Astrocyte (in vitro differentiated cells and primary cell): ENCODE data around the gene DFFB. TPM values are rescaled to one million over a fixed set of nuclear protein-coding genes. Genes with fewer than 3 reads are reported as not detected.

ENCODE experiments used
- DNase-seq: peaks from one replicate; pipeline ENCODE4 v3.0.0-alpha.2; 2010; ENCODE audit warnings: low read depth
- FAIRE-seq: peaks from 2 replicates; lab custom pipeline; 2011; peaks lifted over from hg19 to GRCh38; lab: Jason Lieb, UNC
- H2AFZ ChIP-seq: 2 replicates; pipeline ENCODE4 v1.6.0; 2012; ENCODE audit warnings: low read depth, low read length, inconsistent platforms
- H3K27ac ChIP-seq: 2 replicates; pipeline ENCODE4 v1.5.1; 2011; ENCODE audit warnings: low read depth, low read length, inconsistent platforms
- H3K27me3 ChIP-seq: 2 replicates; pipeline ENCODE4 v1.6.0; 2011; ENCODE audit warnings: low read length, inconsistent platforms; ENCODE audit not compliant: insufficient read depth
- H3K36me3 ChIP-seq: 2 replicates; pipeline ENCODE4 v1.5.1; 2011; ENCODE audit warnings: low read length, inconsistent platforms; ENCODE audit not compliant: insufficient read depth
- H3K4me1 ChIP-seq: 2 replicates; pipeline ENCODE4 v1.5.1; 2011; ENCODE audit warnings: low read length, inconsistent platforms; ENCODE audit not compliant: insufficient read depth
- H3K4me2 ChIP-seq: 2 replicates; pipeline ENCODE4 v1.6.0; 2012; ENCODE audit warnings: low read length, inconsistent platforms
- H3K4me3 ChIP-seq: 2 replicates; pipeline ENCODE4 v1.5.1; 2011; ENCODE audit warnings: low read depth, mild to moderate bottlenecking, low read length, inconsistent platforms; ENCODE audit not compliant: insufficient read depth
- H3K79me2 ChIP-seq: 2 replicates; pipeline ENCODE4 v1.6.0; 2012; ENCODE audit warnings: mild to moderate bottlenecking, low read length, inconsistent platforms; ENCODE audit not compliant: insufficient read depth
- H3K9ac ChIP-seq: 2 replicates; pipeline ENCODE4 v1.6.0; 2012; ENCODE audit warnings: mild to moderate bottlenecking, low read length, inconsistent platforms
- H3K9me3 ChIP-seq: 2 replicates; pipeline ENCODE4 v1.5.1; 2012; ENCODE audit warnings: low read depth, mild to moderate bottlenecking, low read length, inconsistent platforms; ENCODE audit not compliant: insufficient read depth
- H4K20me1 ChIP-seq: 2 replicates; pipeline ENCODE4 v1.6.0; 2012; ENCODE audit warnings: low read length, inconsistent platforms; ENCODE audit not compliant: insufficient read depth
- H3K27ac Mint-ChIP-seq: one replicate; pipeline ENCODE4 v1.8.0; 2021; ENCODE audit warnings: mild to moderate bottlenecking, mixed read lengths; ENCODE audit not compliant: unreplicated experiment
- H3K27me3 Mint-ChIP-seq: one replicate; pipeline ENCODE4 v1.8.0; 2021; ENCODE audit warnings: low read depth, mixed read lengths; ENCODE audit not compliant: unreplicated experiment
- H3K36me3 Mint-ChIP-seq: one replicate; pipeline ENCODE4 v1.8.0; 2021; ENCODE audit warnings: low read depth, mixed read lengths; ENCODE audit not compliant: unreplicated experiment
- H3K4me1 Mint-ChIP-seq: one replicate; pipeline ENCODE4 v1.8.0; 2021; ENCODE audit warnings: low read depth, mixed read lengths; ENCODE audit not compliant: unreplicated experiment
- H3K4me3 Mint-ChIP-seq: one replicate; pipeline ENCODE4 v1.8.0; 2021; ENCODE audit warnings: mild to moderate bottlenecking, moderate library complexity, mixed read lengths; ENCODE audit not compliant: unreplicated experiment
- H3K9me3 Mint-ChIP-seq: one replicate; pipeline ENCODE4 v1.8.0; 2021; ENCODE audit warnings: mild to moderate bottlenecking, mixed read lengths; ENCODE audit not compliant: unreplicated experiment
- EZH2 ChIP-seq: IDR thresholded peaks from 2 replicates; pipeline ENCODE4 v1.6.1; 2012; ENCODE audit warnings: mild to moderate bottlenecking, low read length, inconsistent platforms; ENCODE audit not compliant: insufficient read depth
- total RNA-seq: library from RNA; stranded (reverse); gene quantifications from 2 replicates; pipeline ENCODE4 v1.2.1, GENCODE V29; 2021
- TF ChIP-seq, protein P1 (sequence below): IDR thresholded peaks from 2 replicates; pipeline ENCODE4 v1.5.1; 2011; ENCODE audit warnings: low read depth, mild to moderate bottlenecking, inconsistent platforms, low read length, moderate library complexity; ENCODE audit not compliant: insufficient read depth

DFFB gene
- total RNA-seq, 1 donor from 2014 or later = 7.4 TPM

DNA sequence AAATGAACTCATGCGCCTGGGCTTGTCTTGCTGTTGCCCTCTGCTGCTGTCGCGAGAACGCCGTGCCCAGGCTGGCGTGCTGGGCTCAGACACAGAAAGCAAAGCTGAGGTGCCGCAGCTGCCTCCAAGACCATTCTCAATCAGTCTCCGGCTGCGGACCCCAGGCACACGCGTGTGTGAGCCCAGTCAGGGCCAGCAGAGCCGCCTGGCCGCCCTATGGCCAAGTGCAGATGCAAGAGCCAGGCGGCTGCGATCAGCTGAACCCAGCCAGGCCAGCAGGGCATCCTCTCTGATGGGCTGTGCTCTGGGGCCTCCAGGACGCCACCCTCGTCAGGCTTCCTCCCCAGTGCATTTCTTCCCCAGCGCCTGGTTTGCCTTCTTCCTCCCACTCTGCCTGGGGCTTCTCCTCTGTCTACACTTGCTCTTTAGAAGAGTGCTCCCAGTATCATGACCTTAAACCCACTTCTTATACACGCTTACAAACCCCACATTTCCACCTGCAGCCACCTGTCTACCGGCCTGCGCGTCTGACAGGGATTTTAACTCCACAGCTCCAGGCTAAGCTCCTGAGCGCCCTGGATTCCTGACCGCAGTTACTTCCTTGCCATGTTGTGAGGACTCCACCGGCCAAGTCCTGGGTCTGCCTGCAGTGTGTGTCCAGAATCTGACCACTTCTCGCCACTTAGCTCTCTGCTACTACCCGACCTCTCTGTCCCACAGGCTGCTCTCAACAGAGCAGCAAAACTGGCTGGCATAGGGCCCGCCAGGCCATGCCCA lies 39.3 kb upstream of the DFFB start:
- Histone ChIP-seq H3K9me3 (no peaks in the 10 kb centered on the region), H3K36me3 (peaks cover 4% of the 10 kb centered on the region), H3K4me1 (no peaks in the 10 kb centered on the region), H3K4me2 (no peak overlapping the region), H2AFZ (no peak overlapping the region), H3K9ac (no peak overlapping the region), H3K27me3 (no peaks in the 10 kb centered on the region), H3K27ac (no peak overlapping the region), H3K79me2 (no peaks in the 10 kb centered on the region), H3K4me3 (no peak overlapping the region), H4K20me1 (no peaks in the 10 kb centered on the region)
- H3K9me3 Mint-ChIP-seq = no peaks in the 10 kb centered on the region
- peaks cover 30% of the 10 kb centered on the region for H3K36me3 Mint-ChIP-seq
- H3K4me3 Mint-ChIP-seq = no peak overlapping the region
- no peak for DNase-seq
- no peak overlapping the region for H3K27ac Mint-ChIP-seq
- TF ChIP-seq EZH2 = no peak
- TF ChIP-seq, protein P1, sequence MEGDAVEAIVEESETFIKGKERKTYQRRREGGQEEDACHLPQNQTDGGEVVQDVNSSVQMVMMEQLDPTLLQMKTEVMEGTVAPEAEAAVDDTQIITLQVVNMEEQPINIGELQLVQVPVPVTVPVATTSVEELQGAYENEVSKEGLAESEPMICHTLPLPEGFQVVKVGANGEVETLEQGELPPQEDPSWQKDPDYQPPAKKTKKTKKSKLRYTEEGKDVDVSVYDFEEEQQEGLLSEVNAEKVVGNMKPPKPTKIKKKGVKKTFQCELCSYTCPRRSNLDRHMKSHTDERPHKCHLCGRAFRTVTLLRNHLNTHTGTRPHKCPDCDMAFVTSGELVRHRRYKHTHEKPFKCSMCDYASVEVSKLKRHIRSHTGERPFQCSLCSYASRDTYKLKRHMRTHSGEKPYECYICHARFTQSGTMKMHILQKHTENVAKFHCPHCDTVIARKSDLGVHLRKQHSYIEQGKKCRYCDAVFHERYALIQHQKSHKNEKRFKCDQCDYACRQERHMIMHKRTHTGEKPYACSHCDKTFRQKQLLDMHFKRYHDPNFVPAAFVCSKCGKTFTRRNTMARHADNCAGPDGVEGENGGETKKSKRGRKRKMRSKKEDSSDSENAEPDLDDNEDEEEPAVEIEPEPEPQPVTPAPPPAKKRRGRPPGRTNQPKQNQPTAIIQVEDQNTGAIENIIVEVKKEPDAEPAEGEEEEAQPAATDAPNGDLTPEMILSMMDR = no peak
- no peaks in the 10 kb centered on the region for H3K27me3 Mint-ChIP-seq
- FAIRE-seq = no peak
- H3K4me1 Mint-ChIP-seq = no peaks in the 10 kb centered on the region

DNA sequence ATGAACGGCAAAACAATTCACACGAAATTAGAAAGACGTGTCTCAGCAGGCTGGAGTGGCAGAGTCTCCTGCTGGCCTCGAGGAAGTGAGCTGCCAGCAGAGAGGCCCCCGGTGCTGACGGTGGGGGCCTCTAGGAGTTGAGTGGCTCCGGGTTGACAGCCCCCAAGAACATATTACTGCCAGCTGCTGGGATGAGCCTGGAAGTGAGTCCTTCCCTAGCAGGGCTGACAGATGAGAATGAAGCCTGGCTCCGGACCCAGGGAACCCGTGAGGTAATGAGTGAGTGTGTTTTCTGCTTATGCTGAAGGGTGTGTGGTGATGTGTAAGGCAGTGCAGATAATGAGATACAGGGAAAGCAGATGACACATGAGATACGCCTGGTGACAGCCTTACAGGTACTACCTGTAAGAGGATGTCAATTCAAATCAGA lies 37.5 kb upstream of the DFFB start:
- Histone ChIP-seq H3K9ac (no peak overlapping the region), H3K79me2 (no peaks in the 10 kb centered on the region), H3K4me1 (no peaks in the 10 kb centered on the region), H2AFZ (no peak overlapping the region), H3K36me3 (peaks cover 4% of the 10 kb centered on the region), H3K27me3 (no peaks in the 10 kb centered on the region), H4K20me1 (no peaks in the 10 kb centered on the region), H3K4me2 (no peak overlapping the region), H3K4me3 (no peak overlapping the region), H3K9me3 (no peaks in the 10 kb centered on the region), H3K27ac (no peak overlapping the region)
- H3K4me1 Mint-ChIP-seq = no peaks in the 10 kb centered on the region
- FAIRE-seq (no peak), DNase-seq (no peak)
- no peak for TF ChIP-seq EZH2
- TF ChIP-seq, protein P1 = no peak
- H3K36me3 Mint-ChIP-seq = peaks cover 30% of the 10 kb centered on the region
- no peak overlapping the region for H3K4me3 Mint-ChIP-seq
- H3K27me3 Mint-ChIP-seq = no peaks in the 10 kb centered on the region
- H3K27ac Mint-ChIP-seq = no peak overlapping the region
- no peaks in the 10 kb centered on the region for H3K9me3 Mint-ChIP-seq

DNA sequence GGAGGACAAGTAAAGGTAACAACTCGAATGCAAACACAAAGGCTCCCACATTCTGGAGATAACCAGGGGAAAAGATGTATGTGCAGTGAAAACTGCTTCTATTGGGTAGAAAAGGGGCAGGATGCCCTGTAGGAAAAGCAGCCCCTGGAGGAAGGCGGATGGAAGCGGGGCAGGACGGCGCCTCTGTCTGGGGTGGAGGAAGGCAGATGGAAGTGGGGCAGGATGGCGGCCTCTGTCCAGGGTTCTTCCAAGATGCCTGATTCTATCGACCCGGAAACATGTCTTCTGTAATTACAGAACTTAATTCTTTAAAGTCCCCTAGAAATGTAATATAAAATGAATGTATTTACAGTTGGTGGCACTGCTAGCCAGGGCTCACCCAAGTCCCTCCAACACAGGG lies 37.0 kb upstream of the DFFB start:
- Histone ChIP-seq H3K79me2 (no peaks in the 10 kb centered on the region), H2AFZ (no peak overlapping the region), H3K36me3 (peaks cover 4% of the 10 kb centered on the region), H4K20me1 (no peaks in the 10 kb centered on the region), H3K4me2 (no peak overlapping the region), H3K9me3 (no peaks in the 10 kb centered on the region), H3K4me1 (no peaks in the 10 kb centered on the region), H3K4me3 (no peak overlapping the region), H3K27ac (no peak overlapping the region), H3K9ac (no peak overlapping the region), H3K27me3 (no peaks in the 10 kb centered on the region)
- H3K27me3 Mint-ChIP-seq = no peaks in the 10 kb centered on the region
- H3K4me1 Mint-ChIP-seq = no peaks in the 10 kb centered on the region
- DNase-seq (no peak), FAIRE-seq (no peak)
- H3K36me3 Mint-ChIP-seq = peaks cover 30% of the 10 kb centered on the region
- TF ChIP-seq, protein P1 = no peak
- no peak for TF ChIP-seq EZH2
- no peak overlapping the region for H3K27ac Mint-ChIP-seq
- H3K9me3 Mint-ChIP-seq = no peaks in the 10 kb centered on the region
- H3K4me3 Mint-ChIP-seq = no peak overlapping the region
